Breast epithelium (tissue), 3 donors: Measurements from ENCODE around the gene PRSS12.

Source experiments
- POLR2A ChIP-seq: fragments of 450-650 bp; IDR thresholded peaks from one replicate; pipeline ENCODE4 v1.6.1; 2016; ENCODE audit warnings: antibody characterized with exemption, mild to moderate bottlenecking, moderate library complexity
- TF ChIP-seq, protein P1 (sequence below), 3 donors: fragments of 450-650 bp; IDR thresholded peaks; one replicate each; pipeline ENCODE4 v1.5.1; 2016 to 2017; ENCODE audit warnings: antibody characterized with exemption in 3 of 3, mild to moderate bottlenecking in 3 of 3, moderate library complexity in 3 of 3

DNA sequence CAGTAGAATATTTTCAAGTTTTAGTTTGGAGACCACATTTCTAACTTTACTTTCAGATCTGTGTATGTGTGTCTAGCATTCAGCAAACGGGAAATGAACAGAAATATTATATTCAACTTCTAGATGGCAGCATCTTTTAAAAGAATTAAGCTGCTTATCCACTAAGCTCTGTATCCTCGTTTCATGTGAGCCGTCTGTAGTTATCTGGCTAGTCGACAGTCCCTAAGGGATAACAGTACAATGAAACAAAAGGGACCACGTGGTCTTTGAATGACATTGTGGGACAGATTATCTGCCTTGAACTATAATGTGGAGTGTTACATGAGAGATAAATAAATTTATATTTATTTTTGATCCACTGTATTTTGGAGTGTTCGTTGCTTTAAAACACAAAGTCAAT is 35.8 kb upstream of the PRSS12 start:
- TF ChIP-seq, protein P1, sequence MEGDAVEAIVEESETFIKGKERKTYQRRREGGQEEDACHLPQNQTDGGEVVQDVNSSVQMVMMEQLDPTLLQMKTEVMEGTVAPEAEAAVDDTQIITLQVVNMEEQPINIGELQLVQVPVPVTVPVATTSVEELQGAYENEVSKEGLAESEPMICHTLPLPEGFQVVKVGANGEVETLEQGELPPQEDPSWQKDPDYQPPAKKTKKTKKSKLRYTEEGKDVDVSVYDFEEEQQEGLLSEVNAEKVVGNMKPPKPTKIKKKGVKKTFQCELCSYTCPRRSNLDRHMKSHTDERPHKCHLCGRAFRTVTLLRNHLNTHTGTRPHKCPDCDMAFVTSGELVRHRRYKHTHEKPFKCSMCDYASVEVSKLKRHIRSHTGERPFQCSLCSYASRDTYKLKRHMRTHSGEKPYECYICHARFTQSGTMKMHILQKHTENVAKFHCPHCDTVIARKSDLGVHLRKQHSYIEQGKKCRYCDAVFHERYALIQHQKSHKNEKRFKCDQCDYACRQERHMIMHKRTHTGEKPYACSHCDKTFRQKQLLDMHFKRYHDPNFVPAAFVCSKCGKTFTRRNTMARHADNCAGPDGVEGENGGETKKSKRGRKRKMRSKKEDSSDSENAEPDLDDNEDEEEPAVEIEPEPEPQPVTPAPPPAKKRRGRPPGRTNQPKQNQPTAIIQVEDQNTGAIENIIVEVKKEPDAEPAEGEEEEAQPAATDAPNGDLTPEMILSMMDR (IDR thresholded peaks at IDR 0.05): no peak
- TF ChIP-seq POLR2A: no peak
